GDM1 (cell line): ENCODE results near the gene NEURL4.

Experiments
- DNase-seq: peaks from one replicate; lab custom pipeline; 2025; lab: John Stamatoyannopoulos, UW

NEURL4 gene

DNA sequence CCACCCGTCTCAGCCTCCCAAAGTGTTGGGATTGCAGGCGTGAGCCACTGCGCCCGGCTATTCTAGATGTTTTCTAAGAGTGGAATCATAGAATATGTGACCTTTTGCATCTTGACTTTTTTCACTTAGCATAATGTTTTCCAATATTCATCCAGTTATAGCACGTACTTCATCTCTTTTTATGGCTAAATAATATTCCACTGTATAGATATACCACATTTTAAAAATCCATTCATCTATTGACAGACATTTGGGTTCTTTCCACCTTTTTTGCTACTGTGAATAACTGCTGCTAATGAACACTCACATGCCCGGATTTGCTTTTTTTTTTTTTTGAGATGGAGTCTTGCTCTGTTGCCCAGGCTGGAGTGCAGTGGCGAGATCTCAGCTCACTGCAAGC lies 25.0 kb downstream of the NEURL4 start:
- DNase-seq, result no peak

DNA sequence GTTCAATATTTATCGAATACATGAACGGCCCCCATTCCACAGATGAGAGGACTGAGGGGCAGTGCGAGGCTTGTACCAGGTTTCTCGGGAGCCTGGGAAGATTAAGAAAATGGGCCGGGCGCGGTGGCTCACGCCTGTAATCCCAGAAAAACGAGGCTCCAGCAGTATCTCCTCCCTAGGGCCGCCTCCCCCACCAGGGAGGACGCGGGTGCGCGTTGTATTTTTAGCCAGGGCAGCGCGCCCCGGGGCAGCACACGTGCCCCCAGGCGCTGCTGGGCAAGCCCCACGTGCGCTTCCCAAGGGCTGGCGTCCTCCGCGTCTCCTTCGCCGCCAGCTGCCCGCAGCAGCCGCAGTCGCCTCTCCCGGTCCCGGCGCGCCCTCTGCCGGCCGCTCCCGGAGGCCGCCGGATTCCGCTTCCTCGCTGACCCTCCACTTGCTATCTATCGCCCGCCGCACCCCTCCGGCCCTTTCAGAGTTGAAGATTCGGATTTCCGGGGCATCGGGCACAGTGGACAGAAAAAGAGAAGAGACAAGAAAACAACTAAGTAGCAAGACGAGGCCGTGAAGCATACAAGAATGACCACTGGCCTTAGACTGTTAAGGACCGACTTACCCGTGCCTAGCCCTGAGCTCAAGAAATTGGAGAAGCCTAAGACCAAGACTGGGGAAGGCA lies 32.8 kb downstream of the NEURL4 start:
- DNase-seq, result peak; percentile 66

DNA sequence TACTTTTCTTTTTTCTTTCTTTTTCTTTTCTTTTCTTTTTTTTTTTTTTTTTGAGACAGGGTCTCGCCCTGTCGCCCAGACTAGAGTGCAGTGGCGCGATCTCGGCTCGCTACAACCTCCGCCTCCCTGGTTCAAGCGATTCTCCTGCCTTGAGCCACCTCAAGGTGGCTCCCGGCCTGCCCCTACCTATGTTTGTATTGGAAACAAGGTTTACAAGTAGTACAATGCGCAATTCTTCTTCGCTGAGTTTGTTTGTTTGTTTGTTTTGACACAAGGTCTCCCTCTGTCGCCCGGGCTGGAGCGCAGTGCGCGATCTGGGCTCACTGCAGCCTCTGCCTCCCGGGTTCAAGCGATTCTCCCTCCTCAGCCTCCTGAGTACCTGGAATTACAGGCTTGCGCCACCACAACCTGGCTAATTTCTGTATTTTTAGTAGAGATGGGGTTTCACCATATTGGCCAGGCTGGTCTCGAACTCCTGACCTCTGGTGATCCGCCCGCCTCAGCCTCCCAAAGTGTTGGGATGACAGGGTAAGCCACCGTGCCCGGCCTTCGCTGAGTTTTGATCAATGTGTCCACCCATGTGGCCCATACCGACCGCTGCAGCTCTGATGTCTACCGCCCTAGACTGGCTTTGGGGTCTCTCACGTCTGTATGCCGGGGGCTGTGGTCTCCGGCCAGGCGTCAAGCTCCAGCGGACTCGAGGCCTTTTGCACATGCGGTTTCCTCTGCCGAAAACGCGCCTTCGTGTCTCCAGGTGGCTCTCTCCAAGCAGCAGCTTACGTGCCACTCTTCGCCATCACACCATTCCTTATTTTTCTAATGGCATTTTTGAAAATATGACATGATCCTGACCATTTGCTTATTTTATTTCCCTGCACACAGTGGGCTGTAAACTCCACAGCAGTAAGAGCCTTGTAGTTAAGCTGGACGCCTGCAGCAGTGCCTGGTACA lies 33.6 kb downstream of the NEURL4 start:
- DNase-seq, result no peak

DNA sequence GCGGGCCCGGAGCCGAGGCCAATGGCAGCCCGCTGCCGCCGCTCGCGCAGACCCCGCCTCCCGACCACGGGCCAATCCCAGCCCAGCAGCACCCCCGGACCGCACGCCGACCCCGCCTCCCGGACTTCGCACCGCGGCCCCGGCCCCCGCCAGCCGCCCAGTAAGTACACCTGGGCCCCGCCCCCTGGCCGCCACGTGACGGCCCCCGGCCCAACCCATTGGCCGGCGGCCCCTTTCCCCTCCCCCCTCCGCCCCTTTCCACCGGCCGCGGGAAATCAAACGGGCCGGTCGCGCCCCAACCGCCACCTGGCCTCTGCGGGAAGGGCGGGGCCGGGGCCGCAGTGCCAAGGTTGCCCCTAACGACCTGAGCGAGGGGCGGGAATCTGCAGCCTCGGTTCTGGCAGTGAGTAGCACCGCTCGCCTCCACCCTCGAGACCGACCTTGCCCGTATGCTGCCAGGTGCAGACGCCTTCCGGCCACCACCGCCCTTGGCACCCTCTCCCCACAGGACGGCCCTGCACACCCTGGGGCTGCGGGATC lies 34.5 kb downstream of the NEURL4 start, which contains the start of gene YBX2:
YBX2 (minus strand) TSS at position 26 of the 540 bp plus-strand sequence. CDS start 139 bp downstream, outside the sequence.
- DNase-seq, result peak; percentile 86

DNA sequence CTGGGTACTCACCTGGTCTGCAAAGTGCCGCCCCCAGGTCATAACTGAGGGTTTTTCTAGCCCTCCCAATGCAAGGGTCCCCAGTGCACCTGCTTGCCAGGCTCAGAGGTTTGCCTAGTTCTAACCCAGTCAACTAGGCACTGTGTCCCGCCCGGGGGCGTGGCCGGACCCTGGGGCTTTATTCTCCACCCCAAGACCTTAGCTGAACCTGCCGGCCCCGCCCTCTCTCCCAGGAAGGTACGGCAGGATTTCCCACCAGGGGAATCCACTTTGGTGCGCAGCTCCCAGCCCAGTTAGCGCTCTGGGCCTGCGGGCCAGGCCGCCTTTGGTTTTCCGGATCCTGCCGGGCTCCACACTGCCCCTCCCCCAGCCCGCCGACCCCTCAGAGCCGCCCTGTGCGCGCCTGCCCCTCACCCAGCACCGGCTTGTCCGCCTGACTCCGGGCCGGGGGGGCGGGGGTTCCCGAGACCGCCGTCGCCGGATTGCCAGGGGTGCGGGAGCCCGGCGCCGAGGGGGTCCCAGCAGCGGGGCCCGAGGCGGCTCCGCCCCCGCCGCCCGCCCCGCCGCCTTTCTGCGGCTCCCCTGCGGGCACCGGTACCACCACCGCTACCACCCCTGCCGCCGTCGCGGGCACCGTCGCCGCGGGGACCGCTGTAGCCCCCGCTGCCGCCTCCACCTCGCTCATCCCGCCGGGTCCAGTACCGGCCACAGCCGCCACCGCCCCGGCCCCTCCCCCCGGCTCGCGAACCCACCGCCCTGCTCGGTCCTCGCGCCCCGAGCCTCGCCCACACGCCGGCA lies 35.1 kb downstream of the NEURL4 start:
- no peak for DNase-seq

DNA sequence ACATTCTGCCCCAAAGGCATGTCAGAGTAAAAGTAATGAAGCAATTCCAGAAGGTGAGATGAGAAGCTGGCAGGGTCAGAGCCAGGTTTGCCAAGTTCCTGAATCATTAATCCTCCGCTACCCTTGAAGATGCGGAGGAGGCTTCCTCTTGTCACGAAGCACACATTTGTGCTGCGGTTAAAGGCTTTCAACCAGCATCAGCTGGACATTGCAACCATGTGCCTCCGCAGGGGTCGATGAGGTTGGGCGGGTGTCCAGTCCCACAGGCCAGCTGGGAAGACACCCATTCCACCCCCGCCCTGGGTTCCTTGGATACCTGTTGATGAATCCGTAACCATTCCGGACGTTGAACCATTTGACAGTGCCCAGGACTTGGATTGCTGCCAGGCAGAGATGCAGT lies 36.0 kb downstream of the NEURL4 start:
- no peak for DNase-seq

DNA sequence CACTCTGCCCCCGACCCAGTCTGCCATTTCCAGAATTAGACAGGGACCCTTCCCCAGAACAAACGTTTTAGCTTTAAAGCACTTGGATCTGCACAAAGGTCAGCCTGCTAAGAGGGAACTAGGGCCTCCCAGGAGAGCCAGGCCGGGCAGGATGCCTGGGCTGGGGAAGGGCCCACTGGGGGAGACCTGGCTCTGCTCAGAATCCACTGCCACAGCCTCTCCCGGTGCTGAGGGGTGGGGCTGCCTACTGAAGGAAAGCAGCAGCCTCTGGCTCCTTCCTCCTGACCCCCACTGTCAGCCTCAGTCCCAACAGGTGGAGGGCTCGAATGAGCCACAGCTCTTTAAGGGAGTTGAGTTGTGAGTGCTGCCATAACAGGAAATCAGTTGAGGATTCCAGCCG lies 36.4 kb downstream of the NEURL4 start:
- no peak for DNase-seq

DNA sequence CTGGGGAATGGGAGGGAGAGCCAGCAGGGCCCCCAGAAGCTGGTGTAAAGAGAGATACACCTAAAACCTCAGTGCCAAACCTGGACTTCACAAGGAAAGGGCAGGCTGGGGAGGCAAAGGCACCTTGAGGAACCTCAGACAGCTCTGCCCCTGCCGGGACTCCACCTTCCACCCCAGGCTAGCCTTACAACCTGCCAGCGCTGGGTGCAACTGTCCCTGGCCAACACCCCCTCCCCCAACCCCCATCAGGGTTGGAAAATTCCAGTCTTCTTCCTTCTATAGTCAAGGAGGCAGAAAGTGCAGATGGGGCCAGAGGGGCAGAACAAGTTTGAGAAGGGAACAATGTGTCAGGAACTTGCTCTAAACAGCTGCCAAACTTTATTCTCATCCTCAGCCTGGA lies 36.9 kb downstream of the NEURL4 start:
- DNase-seq, result no peak

DNA sequence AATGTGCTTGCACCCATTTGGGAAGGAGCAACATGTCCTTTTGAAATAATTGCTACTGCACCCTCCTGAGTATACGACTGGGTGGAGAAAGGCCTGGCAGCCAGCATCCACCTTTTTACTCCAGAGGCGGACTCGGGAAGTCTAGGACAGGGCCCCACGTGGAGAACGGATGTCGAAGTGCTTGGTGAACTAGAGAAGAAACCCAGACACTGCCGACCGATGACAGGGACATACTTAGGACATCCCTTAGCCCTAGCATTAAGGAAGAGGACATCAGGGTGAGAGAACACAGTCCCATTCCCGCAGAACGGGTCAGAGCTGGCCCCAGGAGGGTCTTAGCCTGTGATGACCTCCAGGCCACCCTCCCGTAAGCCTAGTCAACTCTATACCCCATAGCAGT lies 38.5 kb downstream of the NEURL4 start:
- DNase-seq, result no peak

DNA sequence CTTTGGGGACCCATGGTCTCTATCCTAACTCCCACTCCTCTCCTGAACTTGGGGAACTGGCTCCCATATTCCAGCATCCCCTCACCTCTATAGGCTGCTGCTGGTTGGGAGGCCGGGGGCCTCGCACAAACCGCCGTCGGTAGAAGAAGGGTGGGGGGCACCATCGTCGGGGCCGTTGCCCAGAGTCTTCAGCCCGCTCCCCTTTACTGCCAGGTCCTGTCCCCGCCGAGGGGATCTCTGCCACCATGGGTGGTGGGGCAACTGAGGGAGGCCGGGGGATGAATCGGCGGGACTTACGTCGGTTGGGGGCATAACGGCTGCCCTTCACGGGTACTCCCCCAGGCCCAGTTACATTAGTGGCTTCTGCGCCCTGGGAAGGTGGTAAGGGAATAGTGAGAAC lies 39.0 kb downstream of the NEURL4 start:
- no peak for DNase-seq

DNA sequence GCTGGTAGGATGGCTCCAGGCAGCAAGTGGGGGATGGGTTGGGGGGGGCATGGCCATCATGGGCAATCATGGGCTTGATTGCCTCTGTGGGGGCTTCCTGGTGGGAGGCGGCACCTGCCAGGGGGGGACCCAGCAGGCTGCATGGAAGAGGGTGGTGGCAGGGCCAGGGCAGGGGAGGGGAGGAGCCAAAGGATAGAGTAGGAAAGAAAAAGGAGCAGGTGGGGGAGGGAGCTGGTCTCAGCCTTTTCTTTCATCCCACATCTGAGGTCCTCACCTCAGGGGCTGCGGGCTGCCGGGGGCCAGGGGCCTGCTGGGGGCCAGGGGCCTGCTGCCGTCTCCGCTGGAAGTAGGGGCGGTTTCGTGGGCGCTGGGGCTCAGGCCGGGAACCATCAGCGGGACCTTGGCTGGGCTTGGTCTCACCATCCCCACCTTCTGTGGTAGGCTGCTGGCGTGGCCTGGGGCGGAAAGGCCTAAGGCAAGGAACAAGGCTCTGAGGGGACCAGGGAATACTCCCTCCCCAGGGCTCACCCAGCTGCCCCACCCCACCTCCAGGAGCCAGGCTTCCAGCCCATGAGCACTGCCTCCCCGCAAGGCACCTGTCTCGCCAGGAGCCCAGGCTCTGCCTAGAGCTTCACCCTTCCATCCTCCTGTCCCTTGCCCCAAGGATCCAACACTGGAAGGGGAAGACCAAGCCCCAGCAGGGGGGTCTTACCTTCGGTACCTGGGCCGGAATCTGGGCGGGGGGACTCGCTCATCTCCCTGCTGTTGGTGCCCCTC lies 39.7 kb downstream of the NEURL4 start:
- DNase-seq, result no peak

DNA sequence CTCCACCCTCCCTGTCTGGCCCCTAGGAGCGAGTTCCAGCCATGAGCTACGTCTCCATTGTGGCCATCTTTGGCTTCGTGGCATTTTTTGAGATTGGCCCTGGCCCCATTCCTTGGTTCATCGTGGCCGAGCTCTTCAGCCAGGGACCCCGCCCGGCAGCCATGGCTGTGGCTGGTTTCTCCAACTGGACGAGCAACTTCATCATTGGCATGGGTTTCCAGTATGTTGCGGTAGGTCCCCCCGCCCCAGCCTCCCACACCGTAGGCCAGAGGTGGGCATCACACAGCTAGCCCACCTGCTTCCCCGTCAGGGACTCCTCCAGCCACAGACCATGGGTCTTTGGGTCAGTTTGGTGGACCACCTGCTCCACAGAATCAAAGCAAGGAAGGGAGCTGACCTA lies 43.5 kb downstream of the NEURL4 start:
- no peak for DNase-seq

DNA sequence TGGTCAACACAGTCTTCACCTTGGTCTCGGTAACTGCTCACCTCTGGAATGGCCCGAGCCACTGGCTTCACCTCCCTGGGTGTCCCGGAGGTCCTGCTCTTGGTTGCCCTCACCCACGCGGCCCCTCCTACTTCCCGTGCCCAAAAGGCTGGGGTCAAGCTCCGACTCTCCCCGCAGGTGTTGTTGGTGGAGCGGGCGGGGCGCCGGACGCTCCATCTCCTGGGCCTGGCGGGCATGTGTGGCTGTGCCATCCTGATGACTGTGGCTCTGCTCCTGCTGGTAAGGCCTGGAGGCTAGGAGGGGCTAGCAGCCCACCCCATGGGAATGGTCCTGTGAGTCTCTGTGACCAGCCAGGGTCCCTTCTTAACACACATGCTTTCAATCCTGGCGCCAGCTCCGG lies 44.2 kb downstream of the NEURL4 start:
- no peak for DNase-seq

DNA sequence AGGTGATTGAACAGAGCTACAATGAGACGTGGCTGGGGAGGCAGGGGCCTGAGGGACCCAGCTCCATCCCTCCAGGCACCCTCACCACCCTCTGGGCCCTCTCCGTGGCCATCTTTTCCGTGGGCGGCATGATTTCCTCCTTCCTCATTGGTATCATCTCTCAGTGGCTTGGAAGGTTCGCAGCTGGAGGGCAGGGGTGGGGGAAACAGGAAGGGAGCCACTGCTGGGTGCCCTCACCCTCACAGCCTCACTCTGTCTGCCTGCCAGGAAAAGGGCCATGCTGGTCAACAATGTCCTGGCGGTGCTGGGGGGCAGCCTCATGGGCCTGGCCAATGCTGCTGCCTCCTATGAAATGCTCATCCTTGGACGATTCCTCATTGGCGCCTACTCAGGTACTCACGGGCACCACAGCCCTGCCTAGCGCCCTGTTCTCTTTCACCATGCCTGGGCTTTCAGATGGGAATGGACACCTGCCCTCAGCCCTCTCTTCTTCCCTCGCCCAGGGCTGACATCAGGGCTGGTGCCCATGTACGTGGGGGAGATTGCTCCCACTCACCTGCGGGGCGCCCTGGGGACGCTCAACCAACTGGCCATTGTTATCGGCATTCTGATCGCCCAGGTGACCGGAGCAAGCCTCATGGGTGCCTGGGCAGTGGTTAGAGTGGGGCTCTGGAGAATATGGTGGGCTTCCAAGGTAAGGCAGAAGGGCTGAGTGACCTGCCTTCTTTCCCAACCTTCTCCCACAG lies 45.5 kb downstream of the NEURL4 start:
- no peak for DNase-seq

DNA sequence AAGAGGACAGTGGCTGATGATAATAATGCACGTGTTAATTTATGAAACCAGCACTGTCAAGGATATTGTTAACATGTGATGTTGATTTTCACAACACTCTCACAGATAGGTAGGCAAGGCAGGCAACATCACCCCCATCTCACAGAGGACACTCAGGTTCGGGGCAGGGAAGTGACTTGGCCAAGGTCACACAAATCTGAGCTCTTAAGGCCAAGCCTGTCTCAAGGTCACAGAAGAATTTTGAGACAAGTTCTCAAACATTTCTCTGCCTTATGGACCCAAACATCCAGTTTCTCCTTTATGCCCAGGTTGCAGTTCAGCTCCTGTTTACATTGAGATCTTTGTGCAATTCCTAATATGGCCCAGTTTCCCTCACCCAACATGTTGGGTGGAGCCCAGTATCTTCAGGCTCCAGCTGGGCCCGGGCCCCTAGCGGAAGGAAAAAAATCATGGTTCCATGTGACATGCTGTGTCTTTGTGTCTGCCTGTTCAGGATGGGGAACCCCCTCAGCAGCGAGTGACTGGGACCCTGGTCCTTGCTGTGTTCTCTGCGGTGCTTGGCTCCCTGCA lies 46.3 kb downstream of the NEURL4 start:
- no peak for DNase-seq

DNA sequence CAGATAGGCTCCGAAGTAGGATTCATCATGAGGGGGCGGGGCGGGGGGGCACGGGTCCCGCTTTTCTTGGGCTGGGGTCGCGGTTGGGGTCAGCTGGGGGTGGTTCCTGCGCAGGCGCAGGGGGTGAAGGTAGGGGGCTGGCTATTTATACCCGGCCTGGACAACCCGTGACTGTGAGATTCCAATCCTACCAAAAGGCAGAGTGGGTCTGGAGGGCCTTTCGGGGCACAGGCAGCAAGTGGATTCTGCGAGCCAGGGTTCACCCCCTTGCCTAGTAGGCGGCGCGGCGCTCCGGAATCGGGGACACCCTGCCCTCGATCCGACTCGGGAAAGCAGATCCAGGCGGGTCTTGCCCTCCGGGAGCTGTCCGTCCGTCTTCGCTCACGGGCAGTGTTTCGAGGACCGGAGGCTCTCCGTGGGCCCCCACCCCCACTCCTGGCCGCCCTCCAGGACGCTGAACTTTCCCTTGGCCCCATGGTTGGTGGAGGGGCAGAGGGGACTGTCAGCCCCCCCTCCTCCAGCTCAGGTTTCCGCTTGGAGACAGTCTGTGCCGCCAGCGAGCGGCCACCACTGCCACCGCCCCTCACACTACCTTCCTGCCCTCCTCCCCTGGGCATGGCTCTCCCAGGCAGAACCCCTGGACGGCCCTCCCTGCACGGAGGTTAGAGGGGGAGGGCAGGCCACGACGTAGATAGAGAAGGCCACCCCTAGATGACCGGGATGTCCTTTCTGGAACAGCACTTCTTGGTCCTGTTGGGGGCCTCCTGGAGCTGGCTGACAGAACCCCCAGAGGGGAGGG lies 47.0 kb downstream of the NEURL4 start:
- DNase-seq, result no peak

DNA sequence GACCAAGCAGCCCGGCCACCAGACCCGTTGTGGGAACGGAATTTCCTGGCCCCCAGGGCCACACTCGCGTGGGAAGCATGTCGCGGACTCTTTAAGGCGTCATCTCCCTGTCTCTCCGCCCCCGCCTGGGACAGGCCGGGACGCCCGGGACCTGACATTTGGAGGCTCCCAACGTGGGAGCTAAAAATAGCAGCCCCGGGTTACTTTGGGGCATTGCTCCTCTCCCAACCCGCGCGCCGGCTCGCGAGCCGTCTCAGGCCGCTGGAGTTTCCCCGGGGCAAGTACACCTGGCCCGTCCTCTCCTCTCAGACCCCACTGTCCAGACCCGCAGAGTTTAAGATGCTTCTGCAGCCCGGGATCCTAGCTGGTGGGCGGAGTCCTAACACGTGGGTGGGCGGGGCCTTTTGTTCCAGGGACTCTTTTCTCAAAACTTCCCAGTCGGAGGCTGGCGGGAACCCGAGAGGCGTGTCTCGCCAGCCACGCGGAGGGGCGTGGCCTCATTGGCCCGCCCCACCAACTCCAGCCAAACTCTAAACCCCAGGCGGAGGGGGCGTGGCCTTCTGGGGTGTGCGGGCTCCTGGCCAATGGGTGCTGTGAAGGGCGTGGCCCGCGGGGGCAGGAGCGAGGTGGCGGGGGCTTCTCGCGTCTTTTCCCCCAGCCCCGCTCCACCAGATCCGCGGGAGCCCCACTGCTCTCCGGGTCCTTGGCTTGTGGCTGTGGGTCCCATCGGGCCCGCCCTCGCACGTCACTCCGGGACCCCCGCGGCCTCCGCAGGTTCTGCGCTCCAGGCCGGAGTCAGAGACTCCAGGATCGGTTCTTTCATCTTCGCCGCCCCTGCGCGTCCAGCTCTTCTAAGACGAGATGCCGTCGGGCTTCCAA lies 47.8 kb downstream of the NEURL4 start, which contains the start of gene SLC2A4:
SLC2A4 (plus strand) TSS at position 645 of the 879 bp plus-strand sequence; CDS start at position 862, 217 bp downstream.
- peak; percentile 93 for DNase-seq

DNA sequence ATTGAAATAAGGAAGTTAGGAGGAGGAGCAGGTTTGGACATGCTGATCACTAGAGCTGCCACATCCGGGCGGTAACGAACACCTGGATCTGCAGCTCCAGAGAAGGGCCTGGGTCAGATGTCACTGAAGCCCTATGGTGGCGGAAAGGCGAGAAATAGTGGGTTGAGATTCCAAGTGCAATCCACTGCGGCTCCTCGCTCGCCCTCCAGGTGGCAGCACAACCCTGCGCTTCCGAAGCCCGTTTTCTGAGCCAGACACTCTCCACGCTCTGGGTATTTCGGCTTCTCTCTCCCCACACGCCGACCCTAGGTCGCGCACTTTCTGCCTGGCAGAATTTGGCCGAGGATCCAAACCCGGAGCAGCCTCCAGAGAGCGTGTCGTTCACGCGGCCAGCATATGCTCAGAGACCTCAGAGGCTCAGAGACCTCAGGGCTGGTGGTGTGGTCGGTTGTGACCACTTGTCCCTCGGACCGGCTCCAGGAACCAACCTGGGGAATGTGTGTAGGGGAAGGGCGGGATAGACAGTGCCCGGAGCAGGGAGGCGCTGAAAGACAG lies 48.5 kb downstream of the NEURL4 start:
- DNase-seq, result peak; percentile 70
